ENCODE measurements around the gene DBNDD2.
A peak's percentile ranks its signal among the peaks of the same experiment; 100 is the strongest.

DBNDD2 gene

DNA sequence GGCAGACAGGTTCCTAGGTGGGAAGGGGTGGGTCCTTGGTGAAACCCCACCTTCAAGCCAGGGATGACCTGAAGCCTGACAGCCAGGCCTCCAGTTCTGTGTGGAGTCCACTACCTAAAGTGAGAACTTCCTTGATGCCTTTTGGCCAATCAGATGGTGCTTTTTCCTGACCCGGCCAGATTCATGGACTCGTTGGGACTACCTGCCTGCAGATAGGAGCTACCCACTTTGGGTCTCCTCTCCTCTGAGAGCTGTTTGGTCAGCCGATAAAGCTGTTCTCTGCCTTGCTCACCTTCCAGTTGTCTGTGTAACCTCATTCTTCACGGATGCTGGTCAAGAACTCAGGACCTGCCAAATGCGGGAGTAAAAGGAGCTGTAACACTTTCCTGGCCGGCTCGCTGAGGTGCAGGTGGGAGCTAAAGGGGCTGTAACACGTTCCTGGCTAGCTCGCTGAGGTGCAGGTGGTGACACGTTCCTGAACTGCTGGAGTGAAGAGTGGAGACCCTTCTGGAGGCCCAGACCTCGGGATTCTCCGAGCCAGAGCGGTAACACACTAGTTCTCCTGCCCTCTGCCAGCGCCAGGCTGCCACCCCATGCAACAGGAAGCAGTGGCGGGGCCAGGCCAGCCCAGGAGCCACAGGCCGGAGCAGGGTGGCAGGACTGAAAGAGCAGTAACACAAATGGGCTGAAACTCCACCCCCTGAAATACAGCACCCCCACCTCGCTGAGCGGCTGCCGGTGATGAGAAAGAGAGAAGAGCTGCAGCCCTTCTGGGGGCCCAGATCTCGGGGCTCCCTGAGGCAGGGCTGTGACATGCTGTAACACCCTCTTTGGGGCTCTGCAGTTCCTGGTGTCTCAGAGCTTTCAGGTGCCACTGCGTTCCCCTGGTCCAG lies 13.6 kb upstream of the DBNDD2 start:
- TF ChIP-seq, protein P1, sequence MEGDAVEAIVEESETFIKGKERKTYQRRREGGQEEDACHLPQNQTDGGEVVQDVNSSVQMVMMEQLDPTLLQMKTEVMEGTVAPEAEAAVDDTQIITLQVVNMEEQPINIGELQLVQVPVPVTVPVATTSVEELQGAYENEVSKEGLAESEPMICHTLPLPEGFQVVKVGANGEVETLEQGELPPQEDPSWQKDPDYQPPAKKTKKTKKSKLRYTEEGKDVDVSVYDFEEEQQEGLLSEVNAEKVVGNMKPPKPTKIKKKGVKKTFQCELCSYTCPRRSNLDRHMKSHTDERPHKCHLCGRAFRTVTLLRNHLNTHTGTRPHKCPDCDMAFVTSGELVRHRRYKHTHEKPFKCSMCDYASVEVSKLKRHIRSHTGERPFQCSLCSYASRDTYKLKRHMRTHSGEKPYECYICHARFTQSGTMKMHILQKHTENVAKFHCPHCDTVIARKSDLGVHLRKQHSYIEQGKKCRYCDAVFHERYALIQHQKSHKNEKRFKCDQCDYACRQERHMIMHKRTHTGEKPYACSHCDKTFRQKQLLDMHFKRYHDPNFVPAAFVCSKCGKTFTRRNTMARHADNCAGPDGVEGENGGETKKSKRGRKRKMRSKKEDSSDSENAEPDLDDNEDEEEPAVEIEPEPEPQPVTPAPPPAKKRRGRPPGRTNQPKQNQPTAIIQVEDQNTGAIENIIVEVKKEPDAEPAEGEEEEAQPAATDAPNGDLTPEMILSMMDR (IDR thresholded peaks at IDR 0.05; ENCODE audit: low read depth, low read length): no peak
- no peak overlapping the region for H3K4me3 ChIP-seq (ENCODE audit: low read depth, low read length)
- no peak for DNase-seq (ENCODE audit: low read depth, low spot score)
- in situ Hi-C loops (cut with HindIII; ENCODE audit: low sequenced_read_pairs): no loop called here

DNA sequence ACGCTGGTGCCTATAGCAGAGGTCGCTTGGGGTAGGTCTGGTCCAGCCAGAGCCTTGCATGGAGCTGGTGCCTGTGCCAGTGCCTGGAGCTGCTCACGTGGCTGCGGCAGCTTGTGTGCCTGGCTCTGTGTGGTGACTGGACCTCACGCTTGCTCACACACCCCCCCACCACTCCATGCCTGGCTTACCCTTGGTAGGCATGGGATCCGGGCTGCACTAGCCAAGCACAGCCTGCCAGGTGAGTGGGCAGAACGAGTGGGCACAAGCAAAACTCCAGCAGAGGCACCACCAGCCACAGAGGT lies 13.0 kb upstream of the DBNDD2 start:
- in situ Hi-C loops (cut with HindIII; ENCODE audit: low sequenced_read_pairs): no loop called here
- no peak for DNase-seq (ENCODE audit: low read depth, low spot score)
- TF ChIP-seq, protein P1 (IDR thresholded peaks at IDR 0.05; ENCODE audit: low read depth, low read length): no peak
- H3K4me3 ChIP-seq (ENCODE audit: low read depth, low read length): no peak overlapping the region

DNA sequence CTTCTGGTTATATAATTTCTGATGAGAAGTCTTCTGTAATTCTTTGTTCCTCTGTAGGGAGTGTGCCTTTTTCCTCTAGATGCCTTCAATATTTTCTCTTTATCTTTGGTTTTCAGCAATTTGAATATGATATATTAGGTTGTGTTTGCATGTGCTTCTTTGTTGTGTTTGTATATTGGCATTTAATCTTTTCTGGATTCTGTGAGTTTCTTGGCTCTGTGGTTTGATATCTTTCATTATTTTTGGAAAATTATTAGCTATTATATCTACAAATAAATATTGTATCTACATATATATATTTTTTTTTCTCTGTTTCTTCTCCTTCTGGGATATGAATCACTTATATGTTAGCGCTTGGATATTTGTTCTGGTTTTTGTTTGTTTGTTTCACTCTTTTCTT lies 9.1 kb upstream of the DBNDD2 start:
- DNase-seq (ENCODE audit: low read depth, low spot score): no peak
- H3K4me3 ChIP-seq (ENCODE audit: low read depth, low read length): no peak overlapping the region
- TF ChIP-seq, protein P1 (IDR thresholded peaks at IDR 0.05; ENCODE audit: low read depth, low read length): no peak
- in situ Hi-C loops (cut with HindIII; ENCODE audit: low sequenced_read_pairs): no loop called here

DNA sequence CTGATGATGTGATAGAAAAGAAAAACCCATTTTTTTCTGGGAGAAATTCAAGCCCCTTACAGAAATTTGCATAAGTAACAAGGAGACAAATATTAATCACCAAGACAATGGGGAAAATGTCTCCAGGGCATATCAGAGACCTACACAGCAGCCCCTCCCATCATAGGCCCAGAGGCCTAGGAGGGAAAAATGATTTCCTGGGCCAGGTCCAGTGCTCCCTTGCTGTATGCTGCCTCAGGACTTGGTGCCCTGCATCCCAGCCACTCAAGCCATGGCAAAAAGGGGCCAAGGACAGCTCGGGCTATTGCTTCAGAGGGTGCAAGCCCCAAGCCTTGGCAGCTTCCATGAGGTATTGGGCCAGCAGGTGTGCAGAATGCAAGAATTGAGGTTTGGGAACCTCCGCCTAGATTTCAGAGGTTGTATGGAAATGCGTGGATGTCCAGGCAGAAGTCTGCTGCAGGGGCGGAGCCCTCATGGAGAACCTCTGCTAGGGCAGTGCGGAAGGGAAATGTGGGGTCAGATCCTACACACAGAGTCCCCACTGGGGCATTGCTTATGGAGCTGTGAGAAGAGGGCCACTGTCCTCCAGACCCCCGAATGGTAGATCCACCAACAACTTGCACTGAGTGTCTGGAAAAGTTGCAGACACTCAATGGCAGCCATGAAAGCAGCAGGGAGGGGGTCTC lies 7.6 kb upstream of the DBNDD2 start:
- no peak for DNase-seq (ENCODE audit: low read depth, low spot score)
- TF ChIP-seq, protein P1 (IDR thresholded peaks at IDR 0.05; ENCODE audit: low read depth, low read length): no peak
- in situ Hi-C loops (cut with HindIII; ENCODE audit: low sequenced_read_pairs): no loop called here
- H3K4me3 ChIP-seq (ENCODE audit: low read depth, low read length): no peak overlapping the region

DNA sequence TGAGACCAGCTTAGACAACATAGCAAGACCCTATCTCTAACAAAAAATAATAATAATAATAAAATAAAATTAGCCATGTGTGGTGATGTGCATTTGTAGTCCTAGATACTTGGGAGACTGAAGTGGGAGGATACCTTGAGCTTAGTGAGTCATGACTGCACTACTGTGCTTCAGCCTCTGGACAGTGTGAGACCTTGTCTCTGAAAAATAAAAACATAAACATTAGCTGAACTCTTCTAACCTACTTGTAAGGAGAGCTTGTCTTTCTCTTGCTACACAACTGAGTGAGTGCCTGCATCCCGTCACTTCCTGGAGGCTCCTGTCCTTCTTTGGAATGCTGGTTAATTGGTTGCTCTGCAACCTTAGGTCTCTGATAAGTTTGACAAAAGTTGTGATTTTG lies 5.1 kb upstream of the DBNDD2 start:
- DNase-seq (ENCODE audit: low read depth, low spot score): peak; percentile 23
- H3K4me3 ChIP-seq (ENCODE audit: low read depth, low read length): no peak overlapping the region
- in situ Hi-C loops (cut with HindIII; ENCODE audit: low sequenced_read_pairs): no loop called here
- TF ChIP-seq, protein P1 (IDR thresholded peaks at IDR 0.05; ENCODE audit: low read depth, low read length): no peak

DNA sequence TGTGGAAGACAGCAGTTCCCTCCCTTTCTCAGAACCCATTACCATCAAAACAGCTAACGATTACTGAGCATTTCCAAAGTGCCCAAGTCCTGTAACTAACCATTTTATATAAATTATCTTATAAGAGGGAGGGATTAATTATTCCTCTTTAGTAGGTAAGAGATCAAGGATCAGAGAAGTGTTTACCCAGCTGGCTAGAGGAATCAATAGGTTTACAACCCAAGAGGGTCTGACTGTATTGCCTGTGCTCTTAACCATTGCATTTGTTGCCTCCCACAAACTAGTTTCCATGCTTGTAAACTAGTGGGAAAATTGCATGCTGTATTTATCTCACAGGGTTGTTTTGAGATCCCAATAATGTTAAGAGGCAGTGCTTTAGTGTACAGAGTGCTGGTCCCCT lies 3.7 kb upstream of the DBNDD2 start:
- in situ Hi-C loops (cut with HindIII; ENCODE audit: low sequenced_read_pairs): no loop called here
- DNase-seq (ENCODE audit: low read depth, low spot score): no peak
- TF ChIP-seq, protein P1 (IDR thresholded peaks at IDR 0.05; ENCODE audit: low read depth, low read length): no peak
- no peak overlapping the region for H3K4me3 ChIP-seq (ENCODE audit: low read depth, low read length)
